Muscle layer of duodenum (tissue), 2 donors: ENCODE results near the gene TBC1D22B.
"Not testable (repeated sequence)": the region's sequence is repeated elsewhere in the genome, so short reads cannot be mapped to it uniquely, and the experiment has no call there.

Experiments used
- H3K27ac ChIP-seq: one replicate; pipeline ENCODE4 v1.7.0; 2013; ENCODE audit warnings: mild to moderate bottlenecking, low read length
- H3K27me3 ChIP-seq: one replicate; pipeline ENCODE4 v1.7.0; 2013; ENCODE audit warnings: low read depth, mild to moderate bottlenecking, control low read depth, low read length
- H3K36me3 ChIP-seq, 2 donors: one replicate each; pipeline ENCODE4 v1.7.0; 2013; ENCODE audit warnings: low read length in 2 of 2, control low read depth in 1 of 2, mild to moderate bottlenecking in 1 of 2; ENCODE audit not compliant: insufficient read depth in 2 of 2, control insufficient read depth in 1 of 2
- H3K4me1 ChIP-seq, 2 donors: one replicate each; pipeline ENCODE4 v1.7.0; 2013; ENCODE audit warnings: low read length in 2 of 2, mild to moderate bottlenecking in 2 of 2, control low read depth in 1 of 2, moderate library complexity in 1 of 2; ENCODE audit not compliant: insufficient read depth in 2 of 2, control insufficient read depth in 1 of 2
- H3K4me3 ChIP-seq, 2 donors: one replicate each; pipeline ENCODE4 v1.7.0; 2013; ENCODE audit warnings: low read length in 2 of 2, low read depth in 1 of 2, mild to moderate bottlenecking in 1 of 2
- H3K9me3 ChIP-seq, 2 donors: one replicate each; pipeline ENCODE4 v1.7.0; 2013; ENCODE audit warnings: low read length in 2 of 2, control low read depth in 1 of 2, mild to moderate bottlenecking in 1 of 2; ENCODE audit not compliant: control insufficient read depth in 1 of 2
- donor health status: healthy.

Gene TBC1D22B

DNA sequence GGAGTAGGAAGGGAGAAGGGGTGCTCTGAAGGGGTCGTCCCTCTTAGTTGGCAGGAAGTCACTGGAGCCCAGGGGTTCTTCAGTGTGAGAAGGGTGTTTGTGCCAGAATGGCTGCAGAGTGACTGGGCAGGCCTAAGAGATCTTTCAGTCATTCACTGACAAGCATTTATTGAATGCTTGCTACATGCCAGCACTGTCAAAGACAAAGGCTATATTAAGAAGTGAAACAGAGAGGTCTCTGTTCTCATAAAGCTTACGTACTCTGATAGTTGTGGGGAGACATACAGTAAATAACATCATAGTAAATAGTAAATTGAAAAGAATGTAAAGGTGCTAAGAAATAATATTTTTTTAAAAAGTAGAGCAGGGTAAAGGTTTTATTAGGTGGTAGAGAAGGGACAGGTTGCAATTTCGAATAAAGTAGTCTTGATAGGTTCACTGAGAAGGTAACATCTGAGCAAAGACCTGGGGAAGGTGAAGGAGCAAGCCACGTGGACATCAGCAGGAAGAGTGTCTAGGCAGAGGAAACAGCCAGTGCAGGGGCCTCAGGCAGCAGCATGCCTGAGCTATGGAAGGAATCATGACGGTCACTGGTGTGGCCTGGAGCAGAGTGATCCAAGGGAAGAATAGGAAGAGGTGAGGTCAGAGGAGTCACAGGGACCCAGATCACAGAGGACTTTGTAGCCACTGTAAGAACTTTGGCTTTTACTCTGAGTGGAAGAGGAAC lies 59.9 kb downstream of the TBC1D22B start:
- Histone ChIP-seq H3K4me1 (no peaks in the 10 kb centered on the region), H3K4me3 (no peak overlapping the region), H3K36me3 (peaks cover 62 to 84% of the 10 kb centered on the region in 2 donors), H3K27ac (no peak overlapping the region), H3K27me3 (no peaks in the 10 kb centered on the region), H3K9me3 (no peaks in the 10 kb centered on the region)

DNA sequence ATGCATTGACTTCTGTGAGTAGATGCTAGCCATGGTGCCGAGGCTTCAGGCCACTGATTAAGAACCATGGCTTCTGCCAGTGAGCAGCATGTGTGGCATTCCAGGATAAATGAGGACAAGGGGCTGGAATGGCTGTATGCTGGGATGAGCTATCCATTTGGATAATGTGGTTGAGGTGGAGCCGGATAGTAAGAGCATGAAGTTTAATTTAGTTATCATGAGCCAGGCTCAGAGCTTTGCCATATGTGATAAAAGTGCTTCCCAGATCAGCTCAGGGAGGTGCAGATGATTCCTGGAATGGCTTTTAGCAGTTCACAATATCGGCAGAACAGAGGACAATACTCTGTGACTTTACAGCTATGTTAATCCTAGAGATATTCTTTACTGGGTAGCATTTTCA lies 61.6 kb downstream of the TBC1D22B start:
- no peak overlapping the region for H3K27ac ChIP-seq
- H3K4me3 ChIP-seq: no peak overlapping the region
- no peaks in the 10 kb centered on the region for H3K27me3 ChIP-seq
- peaks cover 54 to 68% of the 10 kb centered on the region in 2 donors for H3K36me3 ChIP-seq
- no peaks in the 10 kb centered on the region for H3K9me3 ChIP-seq
- peaks cover 3 to 10% of the 10 kb centered on the region in 2 donors for H3K4me1 ChIP-seq

DNA sequence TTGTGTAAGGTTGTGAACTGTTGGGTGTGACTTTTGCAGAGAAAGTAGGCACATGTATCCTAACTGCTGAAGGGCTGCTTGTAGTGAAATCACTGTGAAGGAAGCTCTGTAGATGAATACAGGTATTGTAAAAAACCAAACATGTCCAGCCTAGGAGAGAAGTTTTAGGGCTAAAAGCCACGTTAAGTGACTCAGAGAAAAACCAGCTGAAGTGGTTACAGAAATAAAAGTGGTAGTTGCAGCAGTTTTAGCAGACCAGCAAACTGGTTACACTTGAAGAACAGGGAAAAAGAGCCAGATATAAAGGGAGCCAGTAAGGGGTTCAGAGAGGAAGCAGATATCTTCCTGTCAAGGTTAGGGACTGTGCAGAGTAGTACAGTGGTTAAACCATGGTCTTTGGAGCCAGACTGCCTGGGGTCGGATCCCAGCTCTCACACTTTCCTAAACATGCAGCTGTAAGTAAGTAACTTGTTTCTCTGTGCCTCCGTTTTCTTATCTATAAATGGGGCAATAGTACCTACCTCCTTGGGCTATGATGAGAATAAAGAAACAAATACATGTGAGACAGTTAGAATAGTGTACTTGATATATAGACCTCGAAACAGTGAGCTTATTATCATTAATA lies 62.4 kb downstream of the TBC1D22B start:
- H3K4me1 ChIP-seq: peaks cover 11 to 14% of the 10 kb centered on the region in 2 donors
- H3K36me3 ChIP-seq: peaks cover 48 to 60% of the 10 kb centered on the region in 2 donors
- no peaks in the 10 kb centered on the region for H3K9me3 ChIP-seq
- no peak overlapping the region for H3K27ac ChIP-seq
- no peaks in the 10 kb centered on the region for H3K27me3 ChIP-seq
- no peak overlapping the region for H3K4me3 ChIP-seq

DNA sequence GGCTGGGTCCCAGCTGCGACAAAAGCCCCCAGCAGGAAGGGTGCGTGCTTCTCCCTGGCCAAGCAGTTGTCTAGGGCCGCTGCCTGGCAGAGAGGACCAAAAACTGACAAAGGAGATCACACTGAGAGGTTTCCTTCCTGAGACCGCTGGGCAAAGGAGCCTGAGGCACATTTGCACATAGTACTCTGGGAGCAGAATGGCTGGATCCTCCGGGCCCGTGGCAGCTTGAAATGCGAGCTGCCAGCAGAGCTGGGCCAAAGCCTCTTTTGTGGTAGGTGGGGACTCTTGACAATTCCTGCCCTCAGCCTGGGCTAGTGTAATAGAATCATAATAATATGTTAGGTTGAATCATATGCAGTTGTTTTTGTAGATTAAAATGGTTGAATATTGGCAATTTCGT lies 63.1 kb downstream of the TBC1D22B start:
- H3K27me3 ChIP-seq: no peaks in the 10 kb centered on the region
- H3K4me3 ChIP-seq: no peak overlapping the region
- no peaks in the 10 kb centered on the region for H3K9me3 ChIP-seq
- H3K27ac ChIP-seq: no peak overlapping the region
- H3K36me3 ChIP-seq: peaks cover 45 to 54% of the 10 kb centered on the region in 2 donors
- peaks cover 12 to 14% of the 10 kb centered on the region in 2 donors for H3K4me1 ChIP-seq

DNA sequence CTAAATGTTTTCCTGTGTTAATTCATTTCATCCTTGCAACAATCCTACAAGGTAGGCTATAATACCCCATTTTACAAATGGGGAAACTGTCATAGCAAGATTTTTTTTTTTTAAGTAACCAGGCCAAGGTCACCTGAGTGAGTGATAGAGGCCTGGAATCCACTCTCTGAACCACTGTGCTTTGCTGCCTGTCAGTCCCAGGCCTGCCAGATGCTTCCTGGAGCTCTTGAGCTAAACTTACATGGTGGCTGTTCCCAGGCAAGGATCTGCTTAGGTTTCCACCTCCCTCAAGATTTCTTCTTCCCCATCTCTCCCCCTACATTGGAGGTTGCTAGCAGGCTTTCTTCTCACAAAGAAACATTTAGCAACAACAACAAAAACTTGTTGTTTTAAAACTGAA lies 63.5 kb downstream of the TBC1D22B start:
- Histone ChIP-seq H3K9me3 (no peaks in the 10 kb centered on the region), H3K27ac (no peak overlapping the region), H3K27me3 (no peaks in the 10 kb centered on the region), H3K36me3 (peaks cover 40 to 50% of the 10 kb centered on the region in 2 donors), H3K4me3 (no peak overlapping the region), H3K4me1 (peaks cover 12 to 14% of the 10 kb centered on the region in 2 donors)

DNA sequence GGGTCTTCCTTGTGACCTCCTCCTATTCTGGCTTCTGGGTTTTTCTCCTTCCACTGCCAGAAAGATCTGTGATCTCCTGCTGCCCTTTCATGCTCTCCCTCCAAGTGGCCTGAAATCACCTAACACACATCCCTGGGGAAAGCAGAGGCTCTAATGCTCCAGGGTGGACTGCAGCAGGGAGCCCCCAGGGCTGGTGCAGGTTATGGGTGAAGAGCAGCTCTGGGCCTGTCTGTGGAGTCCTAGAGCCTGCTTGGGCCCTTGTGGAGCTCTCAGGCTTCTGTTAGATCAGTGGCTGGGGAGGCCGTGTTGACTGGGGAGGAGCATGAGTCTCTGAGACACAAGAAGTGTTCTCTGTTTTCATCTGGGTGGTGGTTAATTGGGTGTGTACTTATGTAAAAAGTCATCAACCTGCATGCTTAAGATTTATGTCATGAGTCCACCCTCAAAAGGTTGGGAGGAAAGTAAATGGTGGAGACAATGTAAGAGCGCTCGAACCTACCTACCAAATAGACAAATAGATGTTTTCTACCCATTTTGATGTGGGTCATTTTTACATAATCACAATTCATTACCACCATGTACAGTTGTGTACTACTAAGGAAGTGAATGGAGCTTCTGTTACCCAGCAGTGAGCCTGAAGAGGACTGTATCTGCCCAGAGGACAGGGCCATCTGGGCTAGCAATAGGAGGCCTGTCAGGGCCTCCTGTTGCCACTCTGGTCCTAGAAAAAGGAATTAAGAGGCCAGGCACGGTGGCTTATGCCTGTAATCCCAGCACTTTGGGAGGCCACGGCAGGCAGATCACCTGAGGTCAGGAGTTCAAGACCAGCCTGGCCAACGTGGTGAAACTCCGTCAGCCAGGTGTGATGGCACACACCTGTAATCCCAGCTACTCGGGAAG lies 64.2 kb downstream of the TBC1D22B start:
- H3K27ac ChIP-seq: no peak overlapping the region
- no peaks in the 10 kb centered on the region for H3K9me3 ChIP-seq
- peaks cover 34 to 43% of the 10 kb centered on the region in 2 donors for H3K36me3 ChIP-seq
- H3K4me3 ChIP-seq: no peak overlapping the region
- peaks cover 12 to 14% of the 10 kb centered on the region in 2 donors for H3K4me1 ChIP-seq
- no peaks in the 10 kb centered on the region for H3K27me3 ChIP-seq

DNA sequence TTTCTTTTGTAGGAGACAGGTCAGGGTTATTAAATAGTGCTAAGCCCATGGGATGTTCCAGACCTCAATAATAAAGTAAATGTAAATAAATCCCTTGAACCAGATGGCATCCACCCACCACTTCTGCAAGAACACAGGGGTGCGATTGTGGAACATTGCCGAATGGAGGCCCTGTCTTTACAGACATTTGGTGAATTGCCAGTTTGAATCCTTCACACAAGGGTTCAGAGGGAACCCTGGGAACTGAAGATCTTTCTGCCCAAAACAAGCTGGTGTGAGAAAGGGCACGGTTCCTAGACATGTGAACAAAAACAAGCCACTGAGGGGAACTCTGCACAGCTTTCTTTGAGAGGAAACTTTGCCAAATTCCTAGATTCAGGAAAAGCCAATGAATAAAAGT lies 66.0 kb downstream of the TBC1D22B start:
- Histone ChIP-seq H3K4me3 (no peak overlapping the region), H3K9me3 (no peaks in the 10 kb centered on the region), H3K27me3 (no peaks in the 10 kb centered on the region), H3K4me1 (peaks cover 12 to 14% of the 10 kb centered on the region in 2 donors), H3K36me3 (peaks cover 18 to 25% of the 10 kb centered on the region in 2 donors), H3K27ac (no peak overlapping the region)

DNA sequence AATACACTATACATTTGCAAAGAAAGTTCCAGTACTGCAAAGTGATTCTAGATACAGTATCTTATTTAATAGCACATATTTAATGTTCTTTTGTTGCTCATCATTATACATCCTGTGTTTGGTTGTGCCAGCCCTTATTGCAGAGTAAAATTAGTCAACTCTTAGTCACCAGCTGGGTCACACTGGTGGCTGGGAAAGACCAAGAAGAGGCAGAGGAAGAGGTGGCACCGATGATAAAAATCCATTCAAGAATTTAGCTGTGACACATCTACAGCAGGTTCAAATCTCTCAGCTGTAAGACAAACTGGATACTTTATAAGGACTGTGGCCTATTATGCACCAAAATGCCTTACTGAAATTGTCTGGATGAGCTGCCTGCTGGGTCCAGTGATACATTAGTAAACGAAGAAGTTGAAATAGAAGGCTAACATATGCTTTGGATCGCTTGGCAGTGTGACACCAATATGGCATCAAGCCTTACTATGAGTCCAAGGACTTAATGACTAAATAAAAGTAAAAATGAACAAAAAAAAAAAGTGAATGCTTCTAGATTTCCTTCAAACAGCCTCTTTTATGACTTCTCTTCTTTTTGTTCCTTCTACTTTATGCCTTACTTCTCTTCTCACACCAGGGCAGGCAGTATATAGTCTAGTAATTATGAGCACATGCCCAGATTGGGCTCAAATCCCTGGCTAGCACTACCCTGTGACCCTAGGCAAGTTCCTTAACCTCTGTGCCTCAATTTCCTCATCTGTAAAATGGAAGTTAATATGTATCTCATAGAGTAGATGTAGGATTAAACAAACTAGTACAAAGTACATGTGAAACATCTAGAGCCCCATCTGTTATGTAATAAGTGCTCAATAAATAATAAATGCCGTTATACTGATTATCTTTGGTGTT lies 66.8 kb downstream of the TBC1D22B start:
- H3K27ac ChIP-seq: peak overlapping the region; percentile 34
- H3K9me3 ChIP-seq: no peaks in the 10 kb centered on the region
- H3K4me3 ChIP-seq: no peak overlapping the region
- peaks cover 10 to 19% of the 10 kb centered on the region in 2 donors for H3K36me3 ChIP-seq
- H3K4me1 ChIP-seq: peaks cover 12 to 14% of the 10 kb centered on the region in 2 donors
- no peaks in the 10 kb centered on the region for H3K27me3 ChIP-seq

DNA sequence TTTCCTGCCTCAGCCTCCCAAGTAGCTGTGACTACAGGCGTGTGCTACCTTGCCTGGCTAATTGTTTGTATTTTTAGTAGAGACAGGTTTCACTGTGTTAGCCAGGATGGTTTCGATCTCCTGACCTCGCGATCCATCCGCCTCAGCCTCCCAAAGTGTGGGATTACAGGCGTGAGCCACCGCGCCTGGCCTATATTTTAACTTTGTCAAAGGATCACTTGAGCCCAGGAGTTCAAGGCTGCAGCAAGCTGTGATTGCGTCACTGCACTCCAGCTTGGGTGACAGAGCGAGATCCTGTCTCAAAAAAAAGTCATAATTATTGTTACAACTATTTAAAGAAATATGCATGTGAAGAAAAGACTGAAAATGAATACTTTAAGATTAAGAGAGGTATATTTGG lies 72.8 kb downstream of the TBC1D22B start:
- peaks cover 10 to 28% of the 10 kb centered on the region in 2 donors for H3K36me3 ChIP-seq
- H3K4me1 ChIP-seq, H3K27me3 ChIP-seq, H3K9me3 ChIP-seq, H3K27ac ChIP-seq, H3K4me3 ChIP-seq: not testable (repeated sequence)

DNA sequence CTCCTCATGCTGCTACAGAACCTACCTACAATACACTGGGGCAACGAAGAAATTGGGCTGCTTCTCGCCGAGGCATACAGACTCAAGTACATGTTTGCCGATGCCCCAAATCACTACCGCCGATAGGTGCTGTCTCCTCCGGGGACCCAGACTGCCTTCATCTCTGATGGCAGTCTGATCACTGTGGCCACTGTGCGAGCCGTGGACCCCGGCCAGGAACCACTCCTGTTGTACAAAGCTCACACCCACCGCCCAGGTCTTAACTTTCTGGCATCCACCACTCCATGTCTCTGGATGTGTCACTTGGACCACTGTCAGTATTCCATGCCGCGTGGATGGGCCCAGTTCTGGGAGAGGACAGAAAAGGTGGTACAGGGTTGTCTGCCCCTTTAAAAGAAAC lies 73.5 kb downstream of the TBC1D22B start:
- H3K36me3 ChIP-seq: peaks cover 10 to 28% of the 10 kb centered on the region in 2 donors
- H3K27me3 ChIP-seq: no peaks in the 10 kb centered on the region
- H3K9me3 ChIP-seq: no peaks in the 10 kb centered on the region
- H3K4me1 ChIP-seq: no peaks in the 10 kb centered on the region
- H3K4me3 ChIP-seq: no peak overlapping the region
- no peak overlapping the region for H3K27ac ChIP-seq
